DND-41 (cell line): ENCODE results near the gene CRACR2B.

ENCODE experiments used
- EZH2 ChIP-seq: IDR thresholded peaks from 3 replicates; pipeline ENCODE4 v1.6.1; 2012; ENCODE audit warnings: borderline replicate concordance, low read depth, mild to moderate bottlenecking, moderate library complexity, low read length, inconsistent platforms; ENCODE audit not compliant: severe bottlenecking
- TF ChIP-seq, protein P1 (sequence below): IDR thresholded peaks from 2 replicates; pipeline ENCODE4 v1.5.1; 2012; ENCODE audit warnings: borderline replicate concordance, low read length, moderate library complexity, mild to moderate bottlenecking; ENCODE audit not compliant: poor library complexity, severe bottlenecking; ENCODE audit errors: extremely low read depth

DNA sequence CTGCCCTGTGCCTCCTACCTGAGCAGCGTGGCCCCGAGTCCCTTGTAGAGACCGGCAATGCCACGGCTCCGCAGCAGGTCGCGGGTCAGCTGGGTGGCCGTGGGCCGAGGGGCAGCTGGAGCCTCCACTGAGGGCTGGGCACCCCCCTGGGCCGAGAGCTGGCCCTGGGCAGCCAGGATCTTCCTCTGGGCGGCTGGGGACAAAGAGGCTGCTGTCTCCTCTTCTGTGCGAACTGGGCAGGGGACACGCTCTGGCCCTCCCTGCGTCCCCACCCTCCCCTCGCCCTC is 35.2 kb upstream of the CRACR2B start:
- TF ChIP-seq, protein P1, sequence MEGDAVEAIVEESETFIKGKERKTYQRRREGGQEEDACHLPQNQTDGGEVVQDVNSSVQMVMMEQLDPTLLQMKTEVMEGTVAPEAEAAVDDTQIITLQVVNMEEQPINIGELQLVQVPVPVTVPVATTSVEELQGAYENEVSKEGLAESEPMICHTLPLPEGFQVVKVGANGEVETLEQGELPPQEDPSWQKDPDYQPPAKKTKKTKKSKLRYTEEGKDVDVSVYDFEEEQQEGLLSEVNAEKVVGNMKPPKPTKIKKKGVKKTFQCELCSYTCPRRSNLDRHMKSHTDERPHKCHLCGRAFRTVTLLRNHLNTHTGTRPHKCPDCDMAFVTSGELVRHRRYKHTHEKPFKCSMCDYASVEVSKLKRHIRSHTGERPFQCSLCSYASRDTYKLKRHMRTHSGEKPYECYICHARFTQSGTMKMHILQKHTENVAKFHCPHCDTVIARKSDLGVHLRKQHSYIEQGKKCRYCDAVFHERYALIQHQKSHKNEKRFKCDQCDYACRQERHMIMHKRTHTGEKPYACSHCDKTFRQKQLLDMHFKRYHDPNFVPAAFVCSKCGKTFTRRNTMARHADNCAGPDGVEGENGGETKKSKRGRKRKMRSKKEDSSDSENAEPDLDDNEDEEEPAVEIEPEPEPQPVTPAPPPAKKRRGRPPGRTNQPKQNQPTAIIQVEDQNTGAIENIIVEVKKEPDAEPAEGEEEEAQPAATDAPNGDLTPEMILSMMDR = no peak
- no peak for TF ChIP-seq EZH2
